PFSK-1 (cell line): Measurements from ENCODE around the gene C19orf12.

ENCODE experiments used
- FOXP2 ChIP-seq: optimal IDR thresholded peaks from 2 replicates; pipeline ENCODE3; 2011; ENCODE audit warnings: borderline replicate concordance, control low read depth, inconsistent platforms; ENCODE audit not compliant: insufficient read depth; ENCODE audit errors: extremely low read length, extremely low read depth
- POLR2AphosphoS5 ChIP-seq: IDR thresholded peaks from 2 replicates; pipeline ENCODE4 v1.6.1; 2012; ENCODE audit warnings: low read depth, mild to moderate bottlenecking, control low read depth, low read length, moderate library complexity
- SIN3A ChIP-seq: IDR thresholded peaks from 2 replicates; pipeline ENCODE4 v1.6.1; 2012; ENCODE audit warnings: mild to moderate bottlenecking, low read length, moderate library complexity, borderline replicate concordance; ENCODE audit not compliant: insufficient read depth
- TAF1 ChIP-seq: IDR thresholded peaks from 2 replicates; pipeline ENCODE4 v1.6.1; 2012; ENCODE audit warnings: low read length, control low read depth, borderline replicate concordance; ENCODE audit not compliant: insufficient read depth
- TF ChIP-seq, protein P1 (sequence below), 2 experiments: IDR thresholded peaks; 2 replicates each; pipeline versions ENCODE4 v1.6.1 to v1.8.0; 2011 to 2012; ENCODE audit warnings: low read depth in 2 of 2, low read length in 2 of 2, control low read depth in 1 of 2, inconsistent platforms in 1 of 2, mild to moderate bottlenecking in 1 of 2, moderate library complexity in 1 of 2; ENCODE audit not compliant: insufficient read depth in 1 of 2

Gene C19orf12

DNA sequence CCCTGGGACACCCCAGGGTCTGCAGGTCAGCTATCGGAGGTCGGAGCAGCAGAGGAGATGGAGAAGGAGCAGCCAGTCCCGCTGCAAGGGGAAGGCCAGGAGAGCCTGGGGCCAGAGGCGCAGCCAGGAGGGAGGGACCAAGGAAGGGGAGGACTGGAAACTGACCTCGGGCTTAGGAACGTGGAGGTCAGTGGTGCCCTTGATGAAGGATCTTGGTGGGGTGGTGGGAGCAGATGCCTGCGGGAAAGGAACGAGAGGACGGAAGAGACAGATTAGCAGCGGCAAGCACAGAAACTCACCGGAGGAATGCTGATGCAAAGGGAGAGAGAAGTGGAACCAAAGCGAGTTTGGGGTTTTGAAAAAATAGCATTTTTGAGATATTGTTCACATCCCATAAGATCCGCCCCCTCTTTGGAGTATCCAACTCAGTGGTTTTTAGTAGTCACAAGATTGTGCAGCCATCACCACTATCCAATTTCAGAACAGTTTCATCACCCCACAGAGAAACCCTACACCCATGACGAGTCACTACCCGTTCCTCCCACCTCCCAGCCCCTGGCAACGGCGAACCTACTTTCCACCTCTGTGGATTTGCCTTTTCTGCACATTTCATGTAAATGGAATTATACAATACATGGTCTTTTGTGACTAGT lies 27.7 kb downstream of the C19orf12 start:
- TF ChIP-seq, protein P1, sequence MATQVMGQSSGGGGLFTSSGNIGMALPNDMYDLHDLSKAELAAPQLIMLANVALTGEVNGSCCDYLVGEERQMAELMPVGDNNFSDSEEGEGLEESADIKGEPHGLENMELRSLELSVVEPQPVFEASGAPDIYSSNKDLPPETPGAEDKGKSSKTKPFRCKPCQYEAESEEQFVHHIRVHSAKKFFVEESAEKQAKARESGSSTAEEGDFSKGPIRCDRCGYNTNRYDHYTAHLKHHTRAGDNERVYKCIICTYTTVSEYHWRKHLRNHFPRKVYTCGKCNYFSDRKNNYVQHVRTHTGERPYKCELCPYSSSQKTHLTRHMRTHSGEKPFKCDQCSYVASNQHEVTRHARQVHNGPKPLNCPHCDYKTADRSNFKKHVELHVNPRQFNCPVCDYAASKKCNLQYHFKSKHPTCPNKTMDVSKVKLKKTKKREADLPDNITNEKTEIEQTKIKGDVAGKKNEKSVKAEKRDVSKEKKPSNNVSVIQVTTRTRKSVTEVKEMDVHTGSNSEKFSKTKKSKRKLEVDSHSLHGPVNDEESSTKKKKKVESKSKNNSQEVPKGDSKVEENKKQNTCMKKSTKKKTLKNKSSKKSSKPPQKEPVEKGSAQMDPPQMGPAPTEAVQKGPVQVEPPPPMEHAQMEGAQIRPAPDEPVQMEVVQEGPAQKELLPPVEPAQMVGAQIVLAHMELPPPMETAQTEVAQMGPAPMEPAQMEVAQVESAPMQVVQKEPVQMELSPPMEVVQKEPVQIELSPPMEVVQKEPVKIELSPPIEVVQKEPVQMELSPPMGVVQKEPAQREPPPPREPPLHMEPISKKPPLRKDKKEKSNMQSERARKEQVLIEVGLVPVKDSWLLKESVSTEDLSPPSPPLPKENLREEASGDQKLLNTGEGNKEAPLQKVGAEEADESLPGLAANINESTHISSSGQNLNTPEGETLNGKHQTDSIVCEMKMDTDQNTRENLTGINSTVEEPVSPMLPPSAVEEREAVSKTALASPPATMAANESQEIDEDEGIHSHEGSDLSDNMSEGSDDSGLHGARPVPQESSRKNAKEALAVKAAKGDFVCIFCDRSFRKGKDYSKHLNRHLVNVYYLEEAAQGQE (IDR thresholded peaks at IDR 0.05; ENCODE audit: insufficient read depth in 1 of 2, low read depth in 2 of 2, low read length in 2 of 2), result no peak
- TF ChIP-seq TAF1 (no peak), SIN3A (no peak), POLR2AphosphoS5 (no peak), FOXP2 (no peak)

DNA sequence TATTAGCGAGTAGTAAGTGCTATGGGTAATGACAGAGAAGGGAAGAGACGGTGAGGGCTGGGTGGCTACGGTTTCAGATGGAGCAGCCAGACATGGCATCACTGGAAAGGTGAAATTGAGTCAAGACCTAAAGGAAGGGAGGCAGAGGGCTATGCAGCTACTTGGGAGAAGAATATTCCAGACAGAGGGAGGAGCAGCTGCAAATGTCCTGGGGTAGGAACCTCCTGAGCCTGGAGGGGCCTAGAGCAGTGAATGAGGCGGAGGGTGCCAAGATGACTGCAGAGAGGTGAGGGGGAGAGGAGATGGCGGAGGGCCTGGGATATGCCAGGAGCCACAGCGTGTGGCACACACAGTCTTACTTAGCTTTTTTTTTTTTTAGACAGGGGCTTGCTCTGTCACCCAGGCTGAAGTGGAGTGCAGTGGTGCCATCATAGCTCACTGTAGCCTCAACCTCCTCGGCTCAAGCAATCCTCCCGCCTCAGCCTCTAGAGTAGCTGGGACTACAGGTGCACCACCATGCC lies 28.7 kb downstream of the C19orf12 start:
- TF ChIP-seq POLR2AphosphoS5 (no peak), FOXP2 (no peak), SIN3A (no peak), TAF1 (no peak)
- TF ChIP-seq, protein P1 (IDR thresholded peaks at IDR 0.05; ENCODE audit: insufficient read depth in 1 of 2, low read depth in 2 of 2, low read length in 2 of 2), result no peak

DNA sequence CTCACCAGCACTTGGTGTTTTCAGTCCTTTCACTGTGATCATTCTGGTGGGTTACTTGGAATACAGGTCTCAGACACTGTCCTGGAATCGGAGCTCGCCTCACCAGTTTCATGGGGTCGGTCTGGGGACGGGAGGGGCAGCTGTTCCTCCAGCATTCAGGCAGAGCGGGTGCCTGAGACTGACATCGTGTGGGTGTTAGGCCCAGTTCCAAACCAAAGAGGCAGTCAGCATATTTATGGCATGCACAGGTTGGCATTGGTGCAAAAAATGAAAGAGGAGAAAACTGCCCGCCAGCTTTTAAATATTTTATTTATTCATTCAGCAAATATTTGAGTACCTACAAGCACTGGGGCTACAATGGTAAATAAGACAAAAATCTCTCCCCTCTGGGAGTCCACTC lies 29.7 kb downstream of the C19orf12 start:
- TF ChIP-seq TAF1, result no peak
- no peak for TF ChIP-seq FOXP2
- no peak for TF ChIP-seq POLR2AphosphoS5
- TF ChIP-seq, protein P1 (IDR thresholded peaks at IDR 0.05; ENCODE audit: insufficient read depth in 1 of 2, low read depth in 2 of 2, low read length in 2 of 2), result no peak
- no peak for TF ChIP-seq SIN3A

DNA sequence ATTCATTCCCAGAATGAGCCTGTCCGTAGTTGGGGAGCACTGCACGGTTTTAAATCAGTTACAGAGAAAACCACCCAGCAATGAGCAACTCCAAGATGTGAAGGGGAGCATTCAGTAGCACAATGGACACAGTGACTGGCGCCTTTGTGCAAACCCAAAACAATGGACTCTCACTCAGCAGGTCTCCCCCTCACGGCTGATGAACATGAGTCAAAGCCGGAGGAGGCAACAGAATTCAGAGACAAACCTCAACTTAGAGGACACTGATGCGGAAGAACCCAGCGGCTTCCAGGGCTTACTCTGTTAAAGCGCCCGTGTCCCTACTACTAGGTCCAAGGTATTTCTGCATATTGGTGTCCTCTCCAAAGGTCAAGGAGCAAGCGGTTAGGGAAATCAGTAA lies 32.1 kb downstream of the C19orf12 start:
- TF ChIP-seq, protein P1 (IDR thresholded peaks at IDR 0.05; ENCODE audit: insufficient read depth in 1 of 2, low read depth in 2 of 2, low read length in 2 of 2), result no peak
- no peak for TF ChIP-seq TAF1
- no peak for TF ChIP-seq SIN3A
- no peak for TF ChIP-seq POLR2AphosphoS5
- TF ChIP-seq FOXP2, result no peak
